ENCODE data around the gene MCF2L2.
A peak's percentile ranks its signal among the peaks of the same experiment; 100 is the strongest.
"Not testable (repeated sequence)": the region's sequence is repeated elsewhere in the genome, so short reads cannot be mapped to it uniquely, and the experiment has no call there.

MCF2L2 gene

GRCh38 chr3:183394150-183394549 is 34.3 kb downstream of the MCF2L2 start:
- DNase-seq = no peak

DNA sequence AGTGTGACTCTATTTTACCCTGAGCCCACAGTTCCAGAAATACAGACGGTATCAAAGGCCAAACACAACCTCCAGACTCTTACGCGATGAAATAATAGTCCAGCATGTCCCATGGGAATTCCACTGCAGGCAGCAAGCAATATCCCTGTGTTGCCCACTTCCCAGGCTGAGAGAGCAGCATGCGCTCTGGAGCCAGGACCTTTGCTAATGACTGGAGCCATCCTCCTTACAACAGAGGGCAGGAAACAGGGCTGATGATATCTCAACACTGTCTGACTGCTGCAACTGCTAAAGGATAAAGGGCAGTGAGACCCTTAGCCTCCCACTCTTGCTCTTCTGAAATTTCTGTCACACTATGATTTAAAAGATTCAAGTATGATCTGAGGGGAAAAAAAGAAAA is 34.8 kb downstream of the MCF2L2 start:
- no peak for DNase-seq

DNA sequence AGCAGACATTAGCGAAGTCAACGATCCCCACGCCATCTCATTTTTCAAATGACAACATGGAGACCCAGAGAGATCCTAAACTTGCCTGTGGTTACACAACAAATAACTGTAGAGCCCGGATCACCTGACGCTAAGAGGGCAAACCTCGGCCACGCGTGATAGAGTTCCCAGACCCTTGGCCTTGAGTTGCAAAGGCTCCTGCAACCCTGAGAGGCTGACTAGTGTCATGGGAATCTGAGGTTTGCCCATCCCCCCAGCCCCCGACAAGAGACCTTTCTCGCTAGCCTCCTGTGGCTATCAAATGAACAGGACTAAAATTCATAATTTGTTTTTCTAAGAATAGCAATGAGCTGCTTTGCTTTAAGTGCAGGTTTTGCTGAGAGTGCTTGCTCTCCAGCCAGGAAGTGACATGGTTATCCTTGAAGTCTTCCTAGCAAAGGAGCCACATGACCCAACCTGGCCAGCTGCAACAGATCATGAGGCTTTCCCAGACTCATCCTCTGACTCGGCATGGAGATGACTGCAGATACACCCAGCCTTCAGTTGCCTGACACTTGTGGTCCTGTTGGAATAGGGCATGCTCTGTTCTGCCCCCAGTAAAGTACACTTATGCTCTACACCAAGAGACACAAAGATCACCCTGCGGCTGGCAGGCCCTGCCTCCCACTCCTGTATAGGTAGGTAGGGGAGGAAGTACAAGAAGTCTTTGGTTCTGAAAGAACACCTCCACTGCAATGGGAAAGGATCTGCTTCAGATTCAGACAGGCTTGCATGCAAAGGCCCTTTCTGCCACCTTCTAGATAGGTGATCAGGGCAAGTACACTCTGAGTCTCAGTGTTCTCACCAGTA is 36.0 kb downstream of the MCF2L2 start:
- DNase-seq = peak; percentile 62

- DNase-seq = no peak
These were observed 37.0 kb downstream of the MCF2L2 start for GRCh38 chr3:183391460-183391859.

DNA sequence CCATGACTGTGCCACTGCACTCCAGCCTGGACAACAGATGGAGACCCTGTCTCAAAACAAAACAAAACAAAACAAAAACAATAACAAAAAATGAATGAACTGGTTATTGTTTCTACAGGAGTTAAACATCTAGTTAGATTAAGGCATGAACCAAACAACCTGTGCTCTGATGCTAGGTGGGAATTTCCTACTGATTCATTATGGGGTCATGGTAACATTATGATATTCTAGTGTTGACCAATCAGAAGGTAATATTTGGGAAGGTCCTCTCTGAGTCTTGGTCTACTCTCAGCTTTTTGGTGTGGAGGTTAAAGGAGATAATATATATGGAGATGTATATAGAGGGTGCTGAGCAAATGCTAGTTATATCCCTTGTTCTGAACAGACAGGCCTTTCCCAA is 37.6 kb downstream of the MCF2L2 start:
- DNase-seq = no peak

GRCh38 chr3:183388213-183388895 is 40.1 kb downstream of the MCF2L2 start:
- DNase-seq = no peak

DNA sequence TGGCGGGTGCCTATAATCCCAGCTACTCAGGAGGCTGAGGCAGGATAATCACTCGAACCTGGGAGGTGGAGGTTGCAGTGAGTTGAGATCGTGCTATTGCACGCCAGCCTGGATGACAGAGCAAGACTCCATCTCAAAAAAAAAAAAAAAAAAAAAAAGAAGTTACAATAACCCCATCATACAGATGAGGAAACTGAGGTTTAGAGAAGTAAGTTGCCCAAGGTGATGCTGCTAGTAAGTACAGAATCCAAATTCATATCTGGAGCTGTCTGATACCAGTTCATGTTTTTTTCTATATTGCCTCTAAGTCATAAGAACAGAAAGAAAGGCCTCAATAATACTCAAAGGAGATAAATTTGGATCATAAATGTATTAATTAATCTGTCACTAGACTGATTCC is 40.6 kb downstream of the MCF2L2 start:
- DNase-seq = no peak

- DNase-seq = no peak
These were observed 41.8 kb downstream of the MCF2L2 start for GRCh38 chr3:183386651-183387050.

- peak; percentile 86 for DNase-seq
These were observed 42.5 kb downstream of the MCF2L2 start for GRCh38 chr3:183385698-183386613.

DNA sequence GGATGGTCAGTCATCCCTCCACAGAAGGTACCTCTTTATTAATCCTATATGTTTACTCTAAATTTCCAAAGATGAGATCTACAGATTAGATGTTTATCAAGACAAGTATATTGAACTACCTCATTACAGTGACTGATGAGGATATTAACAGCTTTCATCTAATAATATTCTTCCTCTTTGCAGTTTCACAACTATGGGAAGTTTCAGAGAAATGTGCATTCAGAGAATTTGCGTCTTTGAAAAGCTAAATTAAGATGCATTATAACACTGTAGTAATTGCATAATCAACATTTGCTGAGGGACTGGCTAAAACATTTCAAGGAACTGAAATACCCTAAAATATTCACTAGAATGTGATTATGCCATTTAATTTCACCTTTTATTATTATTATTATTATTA is 46.7 kb downstream of the MCF2L2 start:
- DNase-seq = no peak

DNA sequence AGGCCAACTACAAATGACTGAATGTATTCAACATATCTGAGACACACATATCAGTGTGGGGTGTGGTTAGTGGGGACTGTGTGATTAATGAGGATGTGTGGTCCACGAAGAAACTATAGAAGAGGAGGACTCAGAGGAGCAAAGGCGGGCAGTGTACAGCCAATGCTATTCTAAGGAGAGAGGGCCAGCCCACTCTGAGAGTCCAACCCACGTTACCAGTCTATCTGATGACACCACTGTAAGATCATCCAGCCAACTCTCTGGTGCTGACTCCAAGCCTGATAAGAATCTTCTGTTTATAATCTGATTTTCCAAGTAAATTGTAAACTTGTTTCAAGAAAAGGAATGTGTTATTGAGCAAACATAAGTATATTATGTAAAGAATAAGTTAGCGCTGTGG is 47.2 kb downstream of the MCF2L2 start:
- peak; percentile 30 for DNase-seq

GRCh38 chr3:183378951-183379350 is 49.5 kb downstream of the MCF2L2 start:
- DNase-seq = no peak

DNA sequence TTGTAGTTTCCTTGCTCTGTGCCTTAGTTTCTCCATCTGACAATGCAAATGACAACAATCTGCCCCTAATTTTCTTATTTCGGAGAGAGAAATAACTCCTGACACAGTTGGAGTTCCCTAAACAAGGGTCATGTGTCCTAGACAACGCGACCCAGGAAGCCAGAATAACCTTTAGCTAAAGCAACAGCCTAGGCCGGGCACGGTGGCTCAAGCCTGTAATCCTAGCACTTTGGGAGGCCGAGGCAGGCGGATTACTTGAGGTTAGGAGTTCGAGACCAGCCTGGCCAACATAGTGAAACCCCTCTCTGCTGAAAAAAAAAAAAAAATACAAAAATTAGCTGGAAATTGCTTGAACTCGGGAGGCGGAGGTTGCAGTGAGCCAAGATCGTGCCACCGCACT is 49.9 kb downstream of the MCF2L2 start:
- DNase-seq = no peak

- DNase-seq = peak; percentile 96
These were observed 50.4 kb downstream of the MCF2L2 start for GRCh38 chr3:183378008-183378407.

DNA sequence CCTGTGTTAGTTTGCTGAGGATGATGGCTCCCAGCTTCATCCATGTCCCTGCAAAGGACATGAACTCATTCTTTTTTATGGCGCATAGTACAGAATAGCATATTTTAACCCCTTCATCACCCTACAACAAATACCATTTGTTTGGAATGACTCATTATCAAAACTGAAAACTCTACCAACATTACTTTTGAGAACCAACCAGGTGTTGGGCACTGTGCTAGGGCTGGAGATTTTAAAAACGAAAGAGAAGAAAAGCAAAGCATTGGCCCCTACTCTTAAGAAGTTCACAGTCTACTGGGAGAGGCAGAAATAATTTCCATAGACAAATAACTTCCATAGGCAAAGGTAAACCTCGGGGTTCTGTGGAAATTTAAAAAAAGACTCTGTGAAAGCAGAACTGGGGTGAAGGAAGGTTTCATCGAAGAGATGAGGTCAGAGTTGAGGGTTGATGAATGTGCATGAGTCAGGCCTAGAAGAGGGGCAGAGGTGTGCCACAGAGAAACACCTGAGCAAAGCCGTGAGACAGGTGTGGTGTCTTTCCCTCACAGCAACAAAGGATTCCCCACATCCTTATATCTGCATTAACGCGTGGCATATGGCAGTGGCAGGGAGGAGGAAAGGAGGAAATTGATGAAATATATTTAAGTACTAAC is 51.0 kb downstream of the MCF2L2 start:
- peak; percentile 81 for DNase-seq

DNA sequence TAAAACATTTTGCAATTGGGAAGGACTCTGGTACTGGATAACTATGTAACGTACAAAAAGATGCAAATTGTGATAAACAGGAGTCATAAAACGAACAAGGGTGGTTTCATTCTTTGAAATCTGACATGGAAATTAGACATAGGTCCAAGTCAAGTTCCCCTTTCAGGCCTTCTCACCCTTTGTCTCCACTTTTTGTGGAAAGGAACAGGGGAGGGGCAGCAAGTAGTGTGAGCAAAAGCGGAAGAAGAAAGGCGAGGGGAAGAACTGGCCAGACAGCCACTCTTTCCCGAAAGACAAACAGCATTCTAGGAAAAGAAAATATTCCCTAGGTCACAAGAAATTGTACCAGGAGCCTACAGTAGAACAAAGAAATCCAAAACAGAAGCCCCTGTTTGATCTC is 52.6 kb downstream of the MCF2L2 start:
- DNase-seq = no peak

GRCh38 chr3:183375337-183375736 is 53.1 kb downstream of the MCF2L2 start:
- no peak for DNase-seq

DNA sequence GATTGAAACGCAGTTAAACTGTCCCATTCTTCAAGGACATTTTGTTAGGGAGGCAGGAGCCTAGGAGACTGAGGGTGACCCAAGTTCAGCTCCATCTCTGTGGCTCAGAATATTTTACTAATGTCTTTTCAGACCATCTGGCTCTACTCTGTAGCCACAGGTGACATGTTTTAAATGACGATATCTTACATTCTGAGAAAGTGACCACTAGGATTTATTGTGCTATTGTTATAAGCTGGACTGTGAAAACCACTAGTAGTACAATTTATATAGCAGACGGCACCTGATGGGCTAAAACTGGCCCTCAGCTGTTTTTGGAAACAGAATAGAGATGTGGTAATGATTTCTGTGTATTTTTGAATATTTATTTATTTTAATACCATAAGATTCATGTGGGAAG is 55.5 kb downstream of the MCF2L2 start:
- DNase-seq = no peak

- not testable (repeated sequence) for DNase-seq
These were observed 56.8 kb downstream of the MCF2L2 start for GRCh38 chr3:183371600-183371968.

DNA sequence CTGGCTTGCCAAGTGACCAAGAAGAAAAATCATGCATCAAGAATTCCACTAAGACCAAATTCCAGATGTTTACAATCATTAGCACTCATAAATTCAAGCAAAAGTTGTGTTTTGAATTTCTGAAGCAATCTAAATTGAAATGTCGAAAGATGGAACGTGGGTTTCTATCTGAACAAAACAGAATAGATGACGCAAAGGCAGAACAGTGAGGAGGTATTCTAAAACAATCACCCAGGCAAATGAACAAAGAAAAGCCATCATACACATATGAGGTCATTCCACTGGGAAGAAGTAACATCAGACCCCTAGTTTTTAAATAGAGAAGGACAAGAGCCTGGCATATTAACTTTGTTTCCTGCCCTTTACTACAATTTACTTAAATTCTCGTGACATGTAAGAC is 58.0 kb downstream of the MCF2L2 start:
- no peak for DNase-seq

- DNase-seq = no peak
These were observed 58.8 kb downstream of the MCF2L2 start for GRCh38 chr3:183369627-183370026.

- DNase-seq = no peak
These were observed 59.3 kb downstream of the MCF2L2 start for GRCh38 chr3:183369117-183369516.

Measured in NCI-H2107 (cell line).